ENCODE data around the gene CYP2A6.
A peak's percentile ranks its signal among the peaks of the same experiment; 100 is the strongest.

CYP2A6 gene

GRCh38 chr19:40799558-40800338 lies 50.5 kb downstream of the CYP2A6 start:
- peak overlapping the region; percentile 98 to 99 (median 99) for H3K4me3 Mint-ChIP-seq
- H3K27me3 Mint-ChIP-seq (ENCODE audit: low read depth): no peaks in the 10 kb centered on the region

DNA sequence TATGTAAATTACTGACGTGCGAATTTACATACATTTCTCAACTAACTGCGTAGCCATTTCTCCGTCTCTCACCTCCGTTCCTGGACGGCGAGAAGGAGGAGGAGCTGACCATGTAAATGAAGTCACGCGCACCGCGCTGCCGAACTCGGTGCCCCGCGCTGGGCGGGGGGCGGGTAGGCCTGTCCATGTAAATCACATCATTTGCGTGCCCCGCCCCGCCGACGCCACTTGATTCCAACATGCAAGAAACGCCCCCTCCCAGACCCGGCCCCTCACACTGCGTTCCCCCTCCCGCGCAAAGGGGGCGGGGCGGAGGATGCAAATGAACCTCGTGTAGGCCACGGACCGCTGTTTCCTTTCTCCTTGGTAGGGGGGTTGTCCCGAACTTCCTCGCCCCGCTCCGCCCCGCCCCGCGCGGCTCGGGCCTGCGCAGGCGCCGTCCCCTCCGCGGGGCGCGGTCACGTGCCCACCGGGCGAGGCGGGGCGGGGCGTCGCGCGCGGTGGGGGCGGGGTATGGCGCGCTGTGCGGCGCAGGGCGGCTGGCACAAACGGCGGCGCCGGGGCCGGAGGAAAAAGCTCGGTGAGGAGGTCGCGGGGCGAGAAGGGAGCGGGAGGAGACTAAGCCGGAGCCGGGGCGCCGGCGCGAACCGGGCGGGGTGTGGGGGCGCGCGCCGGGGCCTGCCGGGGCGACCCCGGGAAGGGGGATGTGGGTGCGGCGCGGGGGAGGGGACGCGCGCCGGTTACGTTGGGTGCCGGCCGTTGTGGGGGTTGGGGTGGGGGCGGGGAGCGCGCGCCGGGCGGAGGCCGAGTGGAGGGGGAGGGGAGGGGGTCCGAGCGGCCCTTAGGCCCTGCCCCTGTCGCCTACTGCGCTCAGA lies 51.3 kb downstream of the CYP2A6 start, which contains the start of gene EGLN2:
EGLN2 (plus strand) TSS at position 509 of the 875 bp plus-strand sequence. CDS start 1,382 bp downstream, outside the sequence.
- Mint-ChIP-seq H3K4me3 (peak within 1 kb of the TSS; percentile 98 to 99 (median 99)), H3K27ac (peak within 1 kb of the TSS; percentile 99), H3K4me1 (peaks cover 33% of the 10 kb centered on the region), H3K9me3 (no peaks in the 10 kb centered on the region), H3K27me3 (ENCODE audit: low read depth) (no peaks in the 10 kb centered on the region), H3K36me3 (ENCODE audit: low read depth) (peaks cover 17% of the 10 kb centered on the region)
- TF ChIP-seq CTCF (IDR thresholded peaks at IDR 0.05; ENCODE audit: unreplicated experiment in 3 of 3): peak in 1 of 3 experiments; percentile 5

More at GRCh38 chr19:40799558-40800338, 50.5 kb downstream of the CYP2A6 start:
- peak overlapping the region; percentile 92 to 98 (median 96) for H3K27ac Mint-ChIP-seq
- no peaks in the 10 kb centered on the region for H3K9me3 Mint-ChIP-seq
- peaks cover 23% of the 10 kb centered on the region for H3K36me3 Mint-ChIP-seq (ENCODE audit: low read depth)
- TF ChIP-seq CTCF (IDR thresholded peaks at IDR 0.05; ENCODE audit: unreplicated experiment in 3 of 3): no peak
- H3K4me1 Mint-ChIP-seq: peaks cover 41% of the 10 kb centered on the region

DNA sequence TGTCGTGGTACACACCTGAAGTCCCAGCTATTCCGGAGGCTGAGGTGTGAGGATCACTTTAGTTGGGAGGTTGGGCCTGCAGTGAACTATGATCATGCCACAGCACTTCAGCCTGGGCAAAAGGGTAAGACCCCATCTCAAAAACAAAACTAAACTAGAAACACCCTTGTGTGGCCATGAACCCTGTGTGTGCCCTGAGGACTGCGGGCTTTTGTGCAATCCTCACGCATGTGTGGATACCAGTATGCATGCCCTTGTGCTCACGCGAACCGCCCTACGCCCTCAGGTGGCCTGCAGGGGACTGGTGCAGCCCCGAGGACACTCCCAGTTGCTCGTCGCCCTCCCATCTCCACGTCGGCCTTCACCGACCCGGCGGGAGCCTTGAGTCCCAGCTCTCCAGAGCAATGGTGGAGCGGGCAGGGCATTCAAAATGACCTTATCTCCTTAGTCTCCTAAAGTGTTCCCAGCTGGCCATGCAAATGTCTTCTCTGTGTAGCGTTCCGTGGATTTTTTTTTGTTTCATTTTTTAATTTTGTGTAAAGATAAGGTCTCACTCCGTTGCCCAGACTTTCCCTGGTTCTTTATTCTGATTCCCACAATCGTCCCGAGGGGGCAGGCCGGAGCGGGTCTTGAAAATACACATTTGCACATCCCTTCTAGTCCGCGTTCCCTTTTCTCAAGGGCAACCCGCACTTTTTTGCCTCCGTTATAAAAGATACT lies 52.1 kb downstream of the CYP2A6 start:
- no peaks in the 10 kb centered on the region for H3K27me3 Mint-ChIP-seq (ENCODE audit: low read depth)
- peaks cover 25% of the 10 kb centered on the region for H3K4me1 Mint-ChIP-seq
- H3K4me3 Mint-ChIP-seq: peak overlapping the region; percentile 91 to 98 (median 96)
- no peaks in the 10 kb centered on the region for H3K9me3 Mint-ChIP-seq
- TF ChIP-seq CTCF (IDR thresholded peaks at IDR 0.05; ENCODE audit: unreplicated experiment in 3 of 3): peak; percentile 51 to 57 (median 53)
- peak overlapping the region; percentile 99 for H3K27ac Mint-ChIP-seq
- peaks cover 12% of the 10 kb centered on the region for H3K36me3 Mint-ChIP-seq (ENCODE audit: low read depth)

DNA sequence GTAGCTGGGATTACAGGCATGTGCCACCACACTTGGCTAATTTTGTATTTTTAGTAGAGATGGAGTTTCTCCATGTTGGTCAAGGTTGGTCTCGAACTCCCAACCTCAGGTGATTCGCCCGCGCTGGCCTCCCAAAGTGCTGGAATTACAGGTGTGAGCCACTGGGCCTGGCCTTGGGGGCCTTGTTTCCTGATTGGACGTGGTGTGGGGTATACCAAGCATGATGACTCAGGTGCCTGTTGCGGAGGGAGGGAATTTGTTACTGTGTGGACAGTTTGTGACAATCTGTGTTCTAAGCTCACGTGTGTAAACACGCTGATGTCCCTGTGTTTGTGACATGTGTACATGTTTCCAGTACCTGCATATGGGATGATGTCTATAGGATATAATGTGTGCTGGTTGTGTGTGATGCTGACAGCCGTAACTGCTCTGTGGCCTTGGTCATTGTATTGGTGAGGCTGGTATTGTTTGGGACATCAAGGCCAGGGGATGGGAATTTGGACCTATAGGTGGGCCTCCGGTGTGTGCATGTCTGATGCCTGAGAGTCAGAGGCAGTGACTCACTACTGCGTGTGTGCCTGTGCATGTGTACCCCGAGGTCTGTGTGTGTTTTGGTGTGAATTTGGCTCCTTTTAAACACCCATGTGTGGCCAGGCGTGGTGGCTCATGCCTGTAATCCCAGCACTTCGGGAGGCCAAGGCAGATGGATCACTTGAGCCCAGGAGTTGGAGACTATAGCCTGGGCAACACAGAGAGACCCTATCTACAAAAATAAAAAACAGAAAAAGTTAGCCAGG lies 52.9 kb downstream of the CYP2A6 start:
- no peak for TF ChIP-seq CTCF (IDR thresholded peaks at IDR 0.05; ENCODE audit: unreplicated experiment in 3 of 3)
- H3K36me3 Mint-ChIP-seq (ENCODE audit: low read depth): peaks cover 9% of the 10 kb centered on the region
- H3K9me3 Mint-ChIP-seq: no peaks in the 10 kb centered on the region
- peaks cover 17% of the 10 kb centered on the region for H3K4me1 Mint-ChIP-seq
- no peaks in the 10 kb centered on the region for H3K27me3 Mint-ChIP-seq (ENCODE audit: low read depth)
- H3K27ac Mint-ChIP-seq: peak overlapping the region; percentile 99
- peak overlapping the region; percentile 91 to 98 (median 96) for H3K4me3 Mint-ChIP-seq

All from nephron (organoid).